ENCODE results near the gene SLC27A3.
A peak's percentile ranks its signal among the peaks of the same experiment; 100 is the strongest.

The SLC27A3 gene

DNA sequence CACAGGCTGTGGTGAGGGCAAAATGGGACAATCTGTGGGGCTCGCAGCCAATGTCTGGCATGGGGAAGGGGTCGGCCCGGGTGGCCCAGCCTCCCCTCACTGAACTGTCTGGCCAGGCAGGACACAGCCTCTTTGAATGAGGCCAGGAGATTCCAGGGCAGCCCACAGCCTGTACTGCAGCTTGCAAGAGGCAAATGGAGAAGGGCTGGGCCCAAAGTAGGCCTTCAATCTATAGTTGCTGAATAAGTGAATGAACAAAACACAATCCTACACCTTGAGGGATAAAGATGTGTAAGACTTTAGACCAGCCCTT lies 23.2 kb downstream of the SLC27A3 start:
- no peak for DNase-seq (ENCODE audit: low read depth, low spot score)

DNA sequence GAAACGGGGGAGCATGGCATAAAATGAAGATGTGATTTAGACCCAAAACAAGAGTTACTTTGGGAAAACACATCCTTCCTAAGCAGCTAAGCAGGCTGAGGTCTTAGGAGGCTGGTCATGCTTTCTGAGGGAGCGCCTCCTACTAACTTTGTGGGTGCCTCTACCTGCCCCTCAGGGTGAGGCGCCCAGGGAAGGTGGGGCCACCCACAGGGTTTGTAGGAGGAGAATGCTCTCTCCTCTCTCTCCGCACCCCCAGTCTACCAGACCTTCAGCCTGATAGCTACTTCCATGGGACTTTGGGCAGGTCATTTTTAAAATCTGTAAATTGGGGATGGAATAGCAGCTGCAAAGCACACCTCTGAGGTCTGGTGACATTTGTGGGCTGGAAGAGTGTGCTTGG lies 23.8 kb downstream of the SLC27A3 start:
- no peak for DNase-seq (ENCODE audit: low read depth, low spot score)

DNA sequence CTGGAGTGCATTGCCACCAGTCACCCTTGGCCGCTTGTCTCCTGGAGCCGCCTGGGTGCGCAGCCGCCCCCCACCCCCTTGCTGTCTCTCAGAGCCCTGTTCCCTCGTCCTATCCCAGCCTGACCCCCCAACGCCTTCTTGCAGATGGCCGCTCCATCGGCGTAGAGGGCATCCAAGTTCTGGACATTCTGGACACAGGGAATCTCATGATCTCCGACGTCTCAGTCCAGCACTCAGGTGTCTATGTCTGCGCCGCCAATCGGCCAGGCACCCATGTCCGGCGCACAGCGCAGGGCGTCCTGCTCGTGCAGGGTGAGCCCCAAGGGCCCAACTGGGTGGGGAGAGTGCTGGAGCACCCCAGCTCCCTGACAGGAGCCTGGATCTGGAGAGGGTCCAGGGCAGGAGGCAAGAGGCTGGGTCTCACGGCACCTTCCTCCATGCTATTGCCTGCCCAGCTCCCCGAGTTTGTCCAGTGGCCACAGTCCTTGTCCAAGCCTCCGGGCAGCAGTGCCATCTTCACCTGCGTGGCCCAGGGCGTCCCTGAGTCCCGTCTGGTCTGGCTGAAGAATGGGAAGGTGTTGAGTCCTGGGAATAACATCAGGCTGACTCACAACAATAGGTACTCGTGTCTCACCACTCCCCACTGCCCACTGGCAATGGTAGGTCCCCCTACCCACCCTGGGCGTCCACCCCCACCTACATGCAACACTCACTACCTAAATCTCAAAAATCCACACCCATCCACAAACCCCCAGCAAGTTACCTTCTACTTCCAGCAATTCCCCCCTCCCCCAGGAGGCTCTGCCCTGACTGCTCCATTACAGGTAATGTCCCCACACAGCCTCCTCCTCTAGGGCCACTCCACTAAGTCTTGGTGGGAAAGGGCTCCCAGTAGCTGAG lies 24.6 kb downstream of the SLC27A3 start:
- no peak for DNase-seq (ENCODE audit: low read depth, low spot score)

DNA sequence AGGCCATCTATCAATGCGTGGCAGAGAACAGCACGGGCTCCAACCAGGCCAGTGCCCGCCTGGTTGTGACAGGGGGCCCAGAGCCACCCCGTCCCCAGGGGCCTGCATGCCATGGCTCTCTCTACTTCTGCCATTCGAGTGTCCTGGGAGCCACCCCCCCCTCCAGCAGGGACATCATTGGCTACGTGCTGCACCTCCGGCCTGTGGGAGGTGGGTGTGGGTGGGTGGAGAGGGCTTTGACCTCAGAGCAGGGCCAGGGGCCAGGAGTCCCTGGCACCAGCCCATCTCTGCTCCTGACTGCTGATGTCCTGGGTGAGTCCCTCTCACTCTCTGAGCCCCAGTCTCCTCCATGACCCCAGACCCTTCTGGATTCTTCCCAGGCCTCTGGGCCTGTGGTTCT lies 25.3 kb downstream of the SLC27A3 start:
- no peak for DNase-seq (ENCODE audit: low read depth, low spot score)

DNA sequence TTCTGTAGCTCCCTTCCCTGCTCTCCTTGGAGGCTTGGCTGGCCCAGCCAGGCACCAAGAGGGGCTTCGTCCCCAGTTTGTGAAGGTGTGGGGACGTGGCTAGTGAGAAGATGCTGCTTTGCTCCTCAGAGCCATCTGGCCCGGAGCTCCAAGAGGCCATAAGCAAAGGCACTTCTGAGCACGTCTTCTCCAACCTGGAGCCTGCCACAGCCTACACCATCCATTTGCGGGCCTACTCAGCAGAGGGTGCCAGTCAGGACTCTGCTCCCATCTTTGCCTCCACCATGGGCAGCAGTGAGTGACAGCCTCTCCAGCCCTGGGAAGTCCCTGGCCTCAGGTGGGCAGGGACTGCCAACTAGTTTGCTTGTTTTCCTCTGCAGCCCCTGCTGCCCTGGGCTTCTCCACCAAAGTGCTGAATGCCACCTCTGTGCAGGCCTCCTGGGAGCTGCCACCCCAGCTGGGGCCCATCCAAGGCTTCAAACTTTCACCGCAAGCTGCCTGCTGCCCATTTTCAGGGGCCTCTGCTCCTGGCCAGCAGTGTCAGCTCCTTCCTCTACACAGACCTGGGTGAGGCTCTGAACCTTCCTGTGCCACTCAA lies 25.9 kb downstream of the SLC27A3 start:
- no peak for DNase-seq (ENCODE audit: low read depth, low spot score)

DNA sequence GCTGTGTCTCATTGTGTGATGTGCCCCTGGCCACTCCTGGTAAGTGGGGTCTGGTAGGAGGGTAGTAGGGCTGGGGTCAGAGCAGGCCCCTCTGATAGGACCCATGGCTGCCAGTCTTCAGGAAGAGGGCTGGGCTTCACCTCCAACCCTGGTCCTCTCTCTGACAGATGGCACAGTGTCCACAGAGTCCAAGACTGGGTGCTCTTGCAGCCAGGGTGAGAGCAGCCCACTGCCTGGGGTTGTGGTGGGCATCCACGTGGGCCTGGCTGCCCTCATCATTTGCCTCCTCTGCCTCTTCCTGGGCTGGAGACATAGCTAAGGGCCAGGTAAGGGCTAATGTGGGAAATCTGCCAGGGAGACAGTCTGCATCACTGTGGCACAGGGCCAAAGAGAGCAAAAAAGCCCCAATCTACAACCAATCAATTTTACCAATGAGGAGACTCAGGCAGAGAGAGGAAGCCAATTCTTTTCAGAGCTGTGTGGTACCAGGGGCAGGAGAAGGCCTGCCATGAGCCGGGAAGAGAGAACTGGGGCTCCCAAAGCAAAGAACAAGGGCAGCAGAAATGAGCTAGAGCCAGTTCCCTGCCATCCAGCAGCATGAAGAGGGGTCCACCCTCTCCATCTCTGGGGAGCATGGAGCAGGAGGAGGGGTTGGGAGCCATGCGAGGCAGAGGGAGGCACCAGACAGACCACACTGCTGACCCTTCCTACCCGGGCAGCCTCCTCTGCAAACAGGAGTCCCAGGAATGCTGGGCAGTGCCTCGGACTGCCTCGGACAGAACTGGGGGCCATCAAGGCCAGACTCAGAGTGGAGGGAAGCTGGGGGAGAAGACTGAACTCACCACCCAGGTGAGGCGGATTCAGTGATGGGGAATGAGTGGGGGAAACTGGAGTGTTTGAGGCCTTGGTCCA lies 26.8 kb downstream of the SLC27A3 start:
- no peak for DNase-seq (ENCODE audit: low read depth, low spot score)

DNA sequence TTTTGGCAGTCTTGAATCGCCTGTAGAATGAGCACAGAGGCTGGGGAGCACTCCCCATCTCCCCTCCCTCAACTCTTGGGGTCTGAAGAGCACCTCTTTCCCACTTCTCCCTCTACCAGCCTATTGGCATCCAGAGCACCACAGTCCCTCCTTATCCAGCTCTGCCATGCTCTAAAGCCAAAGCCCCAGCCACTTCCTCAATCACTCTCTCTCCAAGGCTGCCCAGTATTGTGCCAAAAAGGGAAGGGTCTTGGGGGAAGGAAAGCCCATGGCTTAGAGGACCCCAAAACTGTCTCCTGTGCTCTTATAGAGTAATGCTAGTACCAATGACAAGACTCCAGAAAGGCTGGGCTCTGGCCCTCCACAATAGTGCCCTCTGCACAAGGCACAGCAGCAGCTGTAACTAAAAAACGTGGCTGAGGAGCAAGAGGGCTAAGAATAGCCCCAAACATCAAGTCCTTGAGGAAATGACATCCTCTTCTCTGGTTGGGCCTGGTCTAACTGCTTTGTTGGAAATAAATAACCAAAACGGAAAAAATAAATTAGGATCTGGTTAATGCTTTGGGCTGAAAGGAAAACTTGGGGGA lies 28.4 kb downstream of the SLC27A3 start:
- DNase-seq (ENCODE audit: low read depth, low spot score) = no peak

DNA sequence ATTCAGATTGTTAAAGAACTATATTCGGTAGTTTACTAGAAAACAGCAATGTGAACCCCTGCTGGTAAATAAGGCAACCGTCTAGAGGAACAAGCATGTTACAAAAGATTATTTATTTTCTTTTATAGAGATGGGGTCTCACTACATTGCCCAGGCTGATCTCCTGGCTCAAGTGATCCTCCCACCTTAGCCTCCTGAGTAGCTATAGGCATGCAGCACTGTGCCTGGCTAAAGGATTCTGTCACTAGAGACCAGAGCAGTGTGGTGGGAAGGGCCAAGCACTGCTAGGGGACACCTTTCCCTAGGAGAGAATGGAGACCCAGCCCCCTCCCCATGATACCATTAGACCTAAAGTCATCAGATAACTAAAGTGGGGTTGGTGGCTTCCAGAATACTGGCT lies 28.9 kb downstream of the SLC27A3 start:
- DNase-seq (ENCODE audit: low read depth, low spot score) = no peak

DNA sequence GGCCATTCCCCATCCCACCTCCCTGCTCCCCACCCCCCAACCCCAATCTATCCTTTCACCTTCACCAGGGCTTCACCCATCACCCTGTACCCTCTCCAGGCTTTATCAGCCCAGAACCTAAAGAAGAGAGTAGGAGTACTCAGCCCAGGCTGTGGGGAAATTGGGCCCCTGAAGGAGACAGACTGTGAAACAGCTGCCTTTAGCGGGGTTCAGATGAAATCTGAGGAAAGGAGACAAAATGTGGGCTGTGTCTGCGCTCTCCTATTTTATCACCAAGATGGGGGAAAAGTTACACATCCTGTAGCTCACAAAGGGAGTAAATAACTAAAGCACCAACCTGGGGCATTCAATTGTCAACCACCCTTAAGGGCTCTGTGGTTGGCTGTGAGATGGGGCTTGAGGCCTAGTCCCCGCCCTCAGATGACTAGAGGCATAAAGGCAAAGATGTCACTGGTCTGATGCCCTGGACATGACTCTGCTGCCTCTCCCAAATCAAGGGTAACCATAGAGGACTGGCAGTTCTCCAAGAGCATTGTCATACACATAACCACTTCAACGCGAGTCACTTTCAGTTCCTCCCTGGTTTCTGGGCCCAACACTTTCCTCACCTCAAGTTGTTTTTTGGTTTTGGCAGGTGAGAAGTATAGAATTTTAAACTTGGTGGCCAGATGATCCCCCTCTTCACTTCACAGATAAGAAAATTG lies 30.0 kb downstream of the SLC27A3 start:
- peak; percentile 74 for DNase-seq (ENCODE audit: low read depth, low spot score)

DNA sequence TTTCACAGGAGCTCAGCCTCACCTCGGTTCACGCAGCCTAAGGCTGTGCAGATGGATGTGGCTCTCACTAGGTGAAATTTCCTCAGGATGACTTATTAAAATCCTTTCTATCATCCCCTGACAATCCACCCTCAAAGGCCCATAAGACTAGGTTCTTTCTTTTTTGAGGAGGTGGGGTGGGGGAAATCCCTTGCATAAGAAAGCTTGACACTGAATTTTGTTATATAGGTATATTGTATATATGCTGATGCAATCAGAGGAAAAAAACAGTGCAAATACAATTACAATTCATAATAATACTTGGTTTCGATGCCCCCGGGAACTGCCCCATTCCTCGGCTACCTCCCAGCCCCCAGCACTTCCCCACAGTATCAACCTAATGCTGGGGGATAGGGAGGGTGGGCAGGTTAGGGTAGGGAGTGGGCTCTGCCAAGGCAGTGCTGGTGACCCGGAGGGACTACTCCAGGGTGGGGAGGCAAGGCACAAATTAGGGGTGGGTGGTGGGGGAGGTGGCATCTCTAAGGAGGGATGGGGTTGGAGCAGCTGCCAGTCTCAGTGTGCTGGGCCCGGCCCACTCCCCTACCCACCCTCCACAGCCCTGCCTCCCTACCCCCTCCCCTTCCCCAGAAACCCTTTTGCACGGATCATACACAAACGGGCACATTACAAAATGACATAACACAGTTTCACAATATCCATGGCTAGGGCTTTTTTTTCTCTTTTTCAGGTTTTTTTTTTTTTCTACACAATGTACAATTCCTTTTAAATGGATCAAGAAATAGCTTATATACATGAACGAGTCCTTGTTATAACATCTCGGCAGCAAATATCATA lies 30.9 kb downstream of the SLC27A3 start:
- no peak for DNase-seq (ENCODE audit: low read depth, low spot score)

DNA sequence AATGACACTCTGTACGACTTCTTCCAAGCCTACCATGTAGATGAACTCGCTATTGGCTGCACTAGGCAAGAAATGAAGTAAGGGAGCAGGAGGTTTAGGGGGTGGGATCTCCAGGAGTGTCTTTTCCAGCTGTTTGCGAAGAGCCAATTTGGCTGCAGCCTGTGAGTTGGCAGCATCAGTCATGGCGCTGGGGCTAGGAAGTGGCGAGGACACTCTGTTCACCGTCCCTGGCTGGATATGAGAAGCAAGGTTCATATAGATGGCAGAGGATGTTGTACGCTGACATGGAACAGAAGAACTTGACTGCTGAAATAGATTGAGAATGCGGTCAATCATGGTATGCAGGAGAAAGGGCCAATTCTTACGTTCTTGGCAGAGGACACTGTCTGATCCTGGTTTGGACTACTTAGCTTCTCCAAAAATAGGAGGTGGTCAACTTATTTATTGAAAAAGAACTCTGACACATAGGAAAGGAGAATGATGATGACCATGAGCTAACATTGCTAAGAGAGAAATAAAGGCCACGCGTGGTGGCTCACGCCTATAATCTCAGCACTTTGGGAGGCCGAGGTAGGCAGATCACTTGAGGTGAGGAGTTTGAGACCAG lies 41.2 kb downstream of the SLC27A3 start:
- no peak for DNase-seq (ENCODE audit: low read depth, low spot score)

DNA sequence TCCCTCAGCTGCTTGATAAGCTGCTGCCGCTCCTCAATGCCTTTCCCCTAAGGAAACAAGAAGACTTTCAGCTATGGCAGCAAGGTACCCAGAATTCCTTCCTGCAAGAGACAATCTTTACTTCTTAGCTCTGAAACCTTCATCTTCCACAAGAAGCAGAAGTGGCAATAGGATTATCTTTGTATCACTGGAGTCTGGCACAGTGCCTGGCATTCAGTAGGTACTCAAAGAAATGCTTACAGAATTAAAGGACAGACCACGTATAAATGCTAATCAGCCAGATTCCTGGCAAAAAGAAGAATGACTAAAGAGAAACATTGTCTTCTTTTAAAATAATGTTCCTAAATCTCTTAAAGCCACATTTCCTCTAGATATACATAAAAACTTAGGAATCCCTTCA lies 43.7 kb downstream of the SLC27A3 start:
- no peak for DNase-seq (ENCODE audit: low read depth, low spot score)

DNA sequence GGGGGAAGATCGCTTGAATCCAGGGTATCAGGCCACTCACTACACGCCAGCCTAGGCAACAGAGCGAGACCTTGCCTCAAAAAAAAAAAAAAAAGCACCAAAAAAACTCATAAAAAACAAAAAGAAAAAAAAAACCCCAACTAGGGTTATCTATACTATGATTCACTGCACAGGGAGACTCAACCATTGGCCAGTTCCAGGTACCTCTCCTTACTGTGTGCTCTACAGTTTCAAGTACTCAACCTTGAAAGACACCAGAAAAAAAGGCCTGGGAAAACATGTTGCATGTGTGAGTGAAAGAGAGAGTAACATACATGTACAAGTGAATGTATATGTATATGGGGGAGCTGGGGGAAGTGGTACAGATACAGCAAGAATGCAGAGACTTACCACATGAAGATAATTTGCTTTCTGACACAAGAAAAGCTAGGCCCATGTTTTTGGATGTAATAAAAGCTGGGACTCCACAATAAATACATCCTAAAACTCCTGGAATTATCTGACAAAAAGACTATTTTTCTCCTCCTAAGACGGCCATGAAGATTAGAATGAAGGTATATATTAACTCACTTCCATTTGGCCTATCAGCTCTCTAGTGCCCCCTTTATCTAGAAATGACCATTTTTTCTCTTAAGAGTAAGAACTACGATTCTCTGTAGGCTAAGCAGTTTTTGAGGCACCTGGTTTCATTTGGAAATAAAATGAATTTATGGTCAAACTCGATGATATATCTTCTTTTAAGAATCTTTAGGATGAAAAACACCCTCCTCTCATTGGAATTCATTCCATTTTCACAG lies 52.2 kb downstream of the SLC27A3 start:
- DNase-seq (ENCODE audit: low read depth, low spot score) = no peak
